WTC11 (cell line): ENCODE measurements around the gene PPP3CA. TPM values are rescaled to one million over a fixed set of nuclear protein-coding genes. Genes with fewer than 3 reads are reported as not detected.

ENCODE experiments used
- ATF2 ChIP-seq: sonication (generic); formaldehyde crosslinking; IDR thresholded peaks from 2 replicates; pipeline ENCODE4 v1.8.1; 2022; ENCODE audit warnings: low read depth, missing genetic modification reagents, borderline replicate concordance
- ATF3 ChIP-seq: sonication (generic); formaldehyde crosslinking; conservative IDR thresholded peaks from 2 replicates; pipeline ENCODE4 v1.8.1; 2022; ENCODE audit warnings: mild to moderate bottlenecking, missing genetic modification reagents
- CDX4 ChIP-seq: fragments of 250-450 bp; sonication (Bioruptor Pico); IDR thresholded peaks from 2 replicates; pipeline ENCODE4 v1.9.0; 2021; ENCODE audit warnings: moderate library complexity, mild to moderate bottlenecking, inconsistent platforms, borderline replicate concordance
- CREB1 ChIP-seq: sonication (generic); formaldehyde crosslinking; IDR thresholded peaks from 2 replicates; pipeline ENCODE4 v1.8.0; 2023; ENCODE audit warnings: mild to moderate bottlenecking, missing genetic modification reagents
- CTCF ChIP-seq: fragments of 200-600 bp; IDR thresholded peaks from 2 replicates; pipeline ENCODE4 v1.8.0; 2022; ENCODE audit warnings: antibody characterized with exemption
- ESRRA ChIP-seq: sonication (generic); formaldehyde crosslinking; IDR thresholded peaks from 2 replicates; pipeline ENCODE4 v1.8.1; 2022; ENCODE audit warnings: mild to moderate bottlenecking, missing genetic modification reagents, borderline replicate concordance
- FOXP4 ChIP-seq: sonication (generic); formaldehyde crosslinking; IDR thresholded peaks from 2 replicates; pipeline ENCODE4 v1.8.0; 2022; ENCODE audit warnings: mild to moderate bottlenecking, missing genetic modification reagents
- GABPB1 ChIP-seq: sonication (generic); formaldehyde crosslinking; IDR thresholded peaks from 2 replicates; pipeline ENCODE4 v1.8.1; 2023; ENCODE audit warnings: mild to moderate bottlenecking, missing genetic modification reagents
- GTF2I ChIP-seq: fragments of 250-450 bp; sonication (Bioruptor Pico); conservative IDR thresholded peaks from 2 replicates; pipeline ENCODE4 v1.4.0; 2021; ENCODE audit warnings: mild to moderate bottlenecking
- IRF1 ChIP-seq: sonication (generic); formaldehyde crosslinking; IDR thresholded peaks from 2 replicates; pipeline ENCODE4 v1.8.0; 2023; ENCODE audit warnings: missing genetic modification reagents
- NFATC4 ChIP-seq: fragments of 250-450 bp; sonication (Bioruptor Pico); IDR thresholded peaks from 2 replicates; pipeline ENCODE4 v1.9.0; 2021; ENCODE audit warnings: mild to moderate bottlenecking
- NFYB ChIP-seq: sonication (generic); formaldehyde crosslinking; conservative IDR thresholded peaks from 2 replicates; pipeline ENCODE4 v1.8.0; 2022; ENCODE audit warnings: low read depth, missing genetic modification reagents
- SMAD3 ChIP-seq: sonication (generic); formaldehyde crosslinking; IDR thresholded peaks from 2 replicates; pipeline ENCODE4 v1.8.0; 2022; ENCODE audit warnings: missing genetic modification reagents, mild to moderate bottlenecking, borderline replicate concordance
- SOX15 ChIP-seq: fragments of 250-450 bp; sonication (Bioruptor Pico); IDR thresholded peaks from 2 replicates; pipeline ENCODE4 v1.9.0; 2021; ENCODE audit warnings: mild to moderate bottlenecking
- ZNF219 ChIP-seq: sonication (generic); formaldehyde crosslinking; IDR thresholded peaks from 2 replicates; pipeline ENCODE4 v1.8.0; 2023; ENCODE audit warnings: missing genetic modification reagents, mild to moderate bottlenecking, borderline replicate concordance
- ZNF281 ChIP-seq: sonication (generic); formaldehyde crosslinking; IDR thresholded peaks from 2 replicates; pipeline ENCODE4 v1.8.0; 2023; ENCODE audit warnings: mild to moderate bottlenecking, missing genetic modification reagents
- total RNA-seq: library from RNA; stranded (reverse); gene quantifications from 3 replicates; pipeline ENCODE4 v1.2.3, GENCODE V29; 2021
- TF ChIP-seq, protein P1 (sequence below): fragments of 250-450 bp; sonication (Bioruptor Pico); IDR thresholded peaks from 2 replicates; pipeline ENCODE4 v1.9.0; 2021; ENCODE audit warnings: mild to moderate bottlenecking, borderline replicate concordance
- TF ChIP-seq, protein P2 (sequence below): sonication (generic); formaldehyde crosslinking; IDR thresholded peaks from 2 replicates; pipeline ENCODE4 v1.8.0; 2022; ENCODE audit warnings: mild to moderate bottlenecking, missing genetic modification reagents
- TF ChIP-seq, protein P3 (sequence below): sonication (generic); formaldehyde crosslinking; IDR thresholded peaks from 2 replicates; pipeline ENCODE4 v1.8.1; 2023; ENCODE audit warnings: mild to moderate bottlenecking, missing genetic modification reagents

Gene PPP3CA
- total RNA-seq, 1 experiment from 2014 or later: 41.6 TPM

- TF ChIP-seq, protein P1, sequence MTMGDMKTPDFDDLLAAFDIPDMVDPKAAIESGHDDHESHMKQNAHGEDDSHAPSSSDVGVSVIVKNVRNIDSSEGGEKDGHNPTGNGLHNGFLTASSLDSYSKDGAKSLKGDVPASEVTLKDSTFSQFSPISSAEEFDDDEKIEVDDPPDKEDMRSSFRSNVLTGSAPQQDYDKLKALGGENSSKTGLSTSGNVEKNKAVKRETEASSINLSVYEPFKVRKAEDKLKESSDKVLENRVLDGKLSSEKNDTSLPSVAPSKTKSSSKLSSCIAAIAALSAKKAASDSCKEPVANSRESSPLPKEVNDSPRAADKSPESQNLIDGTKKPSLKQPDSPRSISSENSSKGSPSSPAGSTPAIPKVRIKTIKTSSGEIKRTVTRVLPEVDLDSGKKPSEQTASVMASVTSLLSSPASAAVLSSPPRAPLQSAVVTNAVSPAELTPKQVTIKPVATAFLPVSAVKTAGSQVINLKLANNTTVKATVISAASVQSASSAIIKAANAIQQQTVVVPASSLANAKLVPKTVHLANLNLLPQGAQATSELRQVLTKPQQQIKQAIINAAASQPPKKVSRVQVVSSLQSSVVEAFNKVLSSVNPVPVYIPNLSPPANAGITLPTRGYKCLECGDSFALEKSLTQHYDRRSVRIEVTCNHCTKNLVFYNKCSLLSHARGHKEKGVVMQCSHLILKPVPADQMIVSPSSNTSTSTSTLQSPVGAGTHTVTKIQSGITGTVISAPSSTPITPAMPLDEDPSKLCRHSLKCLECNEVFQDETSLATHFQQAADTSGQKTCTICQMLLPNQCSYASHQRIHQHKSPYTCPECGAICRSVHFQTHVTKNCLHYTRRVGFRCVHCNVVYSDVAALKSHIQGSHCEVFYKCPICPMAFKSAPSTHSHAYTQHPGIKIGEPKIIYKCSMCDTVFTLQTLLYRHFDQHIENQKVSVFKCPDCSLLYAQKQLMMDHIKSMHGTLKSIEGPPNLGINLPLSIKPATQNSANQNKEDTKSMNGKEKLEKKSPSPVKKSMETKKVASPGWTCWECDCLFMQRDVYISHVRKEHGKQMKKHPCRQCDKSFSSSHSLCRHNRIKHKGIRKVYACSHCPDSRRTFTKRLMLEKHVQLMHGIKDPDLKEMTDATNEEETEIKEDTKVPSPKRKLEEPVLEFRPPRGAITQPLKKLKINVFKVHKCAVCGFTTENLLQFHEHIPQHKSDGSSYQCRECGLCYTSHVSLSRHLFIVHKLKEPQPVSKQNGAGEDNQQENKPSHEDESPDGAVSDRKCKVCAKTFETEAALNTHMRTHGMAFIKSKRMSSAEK: no peak
- no peak for TF ChIP-seq ATF2 (CRISPR knock-in tag)
- TF ChIP-seq ATF3 (CRISPR knock-in tag): no peak
- TF ChIP-seq ZNF219 (CRISPR knock-in tag): no peak
- 0 out of 2 replicates have a peak, but pooled peaks have one; percentile 1 for TF ChIP-seq FOXP4
- TF ChIP-seq CREB1 (CRISPR knock-in tag): no peak
- TF ChIP-seq GABPB1 (CRISPR knock-in tag): 0 out of 2 replicates have a peak, but pooled peaks have one; percentile 27
- no peak for TF ChIP-seq NFATC4 (CRISPR knock-in tag)
- TF ChIP-seq ESRRA: no peak
- no peak for TF ChIP-seq SOX15 (CRISPR knock-in tag)
- TF ChIP-seq CTCF: no peak
- TF ChIP-seq, protein P2, sequence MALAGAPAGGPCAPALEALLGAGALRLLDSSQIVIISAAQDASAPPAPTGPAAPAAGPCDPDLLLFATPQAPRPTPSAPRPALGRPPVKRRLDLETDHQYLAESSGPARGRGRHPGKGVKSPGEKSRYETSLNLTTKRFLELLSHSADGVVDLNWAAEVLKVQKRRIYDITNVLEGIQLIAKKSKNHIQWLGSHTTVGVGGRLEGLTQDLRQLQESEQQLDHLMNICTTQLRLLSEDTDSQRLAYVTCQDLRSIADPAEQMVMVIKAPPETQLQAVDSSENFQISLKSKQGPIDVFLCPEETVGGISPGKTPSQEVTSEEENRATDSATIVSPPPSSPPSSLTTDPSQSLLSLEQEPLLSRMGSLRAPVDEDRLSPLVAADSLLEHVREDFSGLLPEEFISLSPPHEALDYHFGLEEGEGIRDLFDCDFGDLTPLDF (CRISPR knock-in tag): no peak
- TF ChIP-seq IRF1 (CRISPR knock-in tag): no peak
- no peak for TF ChIP-seq GTF2I
- no peak for TF ChIP-seq CDX4 (CRISPR knock-in tag)
- peak; percentile 48; the same call in 1 of the 2 replicates for TF ChIP-seq SMAD3 (CRISPR knock-in tag)
- peak; percentile 73 for TF ChIP-seq NFYB (CRISPR knock-in tag)
- no peak for TF ChIP-seq ZNF281 (CRISPR knock-in tag)
- TF ChIP-seq, protein P3, sequence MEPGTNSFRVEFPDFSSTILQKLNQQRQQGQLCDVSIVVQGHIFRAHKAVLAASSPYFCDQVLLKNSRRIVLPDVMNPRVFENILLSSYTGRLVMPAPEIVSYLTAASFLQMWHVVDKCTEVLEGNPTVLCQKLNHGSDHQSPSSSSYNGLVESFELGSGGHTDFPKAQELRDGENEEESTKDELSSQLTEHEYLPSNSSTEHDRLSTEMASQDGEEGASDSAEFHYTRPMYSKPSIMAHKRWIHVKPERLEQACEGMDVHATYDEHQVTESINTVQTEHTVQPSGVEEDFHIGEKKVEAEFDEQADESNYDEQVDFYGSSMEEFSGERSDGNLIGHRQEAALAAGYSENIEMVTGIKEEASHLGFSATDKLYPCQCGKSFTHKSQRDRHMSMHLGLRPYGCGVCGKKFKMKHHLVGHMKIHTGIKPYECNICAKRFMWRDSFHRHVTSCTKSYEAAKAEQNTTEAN: no peak
Observed at GRCh38 chr4:101347557-101348366, 436 bp upstream of the PPP3CA start (continued).
